HCT116 (cell line): ENCODE measurements around the gene DNAJB1. TPM values are rescaled to one million over a fixed set of nuclear protein-coding genes. Genes with fewer than 3 reads are reported as not detected.
A peak's percentile ranks its signal among the peaks of the same experiment; 100 is the strongest.

ENCODE experiments used
- ATAC-seq: fragments of 200-7000 bp; cut with Tn5 transposase; 2 replicates; pipeline ENCODE4 v1.9.1; 2020; ENCODE audit warnings: mild to moderate bottlenecking, moderate library complexity
- BruUV-seq: library from RNA; stranded (reverse); fragments of 400-500 nt; replicated peaks from 2 replicates; lab custom pipeline; 2021; lab: Mats Ljungman, UMichigan
- CTCF ChIA-PET: fragments of 300-600 bp; sonication (Branson Sonifier 250); formaldehyde crosslinking; loops from one replicate; lab custom pipeline; 2021; ENCODE audit warnings: antibody characterized with exemption; lab: Charles Lee
- POLR2A ChIA-PET: fragments of 300-600, 350-600 bp; sonication (Branson Sonifier 250); formaldehyde crosslinking; loops from one replicate; lab custom pipeline; 2021; ENCODE audit warnings: antibody characterized with exemption; lab: Charles Lee
- RAD21 ChIA-PET, 2 experiments: fragments of 300-600 bp; sonication (Branson Sonifier 250); formaldehyde crosslinking; loops; one replicate each; lab custom pipeline; 2023; ENCODE audit warnings: low total read pairs in 2 of 2; ENCODE audit not compliant: uncharacterized antibody in 2 of 2, unreplicated experiment in 2 of 2, low non-redundant PET in 1 of 2; lab: Charles Lee
- DNase-seq: peaks from one replicate; pipeline ENCODE4 v3.0.0-alpha.2; 2010; ENCODE audit warnings: low read depth, low spot score
- H2AFZ ChIP-seq: fragments of 200-600 bp; shearing (Covaris generic), sonication (generic); 2 replicates; pipeline ENCODE4 v1.6.1; 2017; ENCODE audit warnings: low read depth, mixed run types, mixed read lengths, antibody characterized with exemption, low read length; ENCODE audit not compliant: poor library complexity, severe bottlenecking
- H3K27ac ChIP-seq: 2 replicates; pipeline ENCODE4 v1.5.1; 2012; ENCODE audit warnings: low read depth, low read length
- H3K27me3 ChIP-seq: fragments of 200-600 bp; sonication (generic); 2 replicates; pipeline ENCODE4 v1.6.1; 2016; ENCODE audit warnings: mixed run types, low read length, mixed read lengths; ENCODE audit not compliant: insufficient read depth
- H3K36me3 ChIP-seq, 2 experiments: fragments of 200-500 bp in 1 of 2; fragments of 200-600 bp in 1 of 2; sonication (Bioruptor generic) in 1 of 2; sonication (generic) in 1 of 2; 2 replicates each; pipeline versions ENCODE4 v1.5.1 to v1.6.1; 2014 to 2016; ENCODE audit warnings: low read length in 2 of 2, inconsistent platforms in 1 of 2, mixed read lengths in 1 of 2, mixed run types in 1 of 2; ENCODE audit not compliant: insufficient read depth in 2 of 2, control insufficient read depth in 1 of 2
- H3K4me1 ChIP-seq, 2 experiments: fragments of 200-600 bp in 1 of 2; sonication (generic) in 1 of 2; 2 replicates each; pipeline versions ENCODE4 v1.5.1 to v1.6.1; 2012 to 2017; ENCODE audit warnings: low read length in 2 of 2, inconsistent platforms in 1 of 2, mild to moderate bottlenecking in 1 of 2, mixed read lengths in 1 of 2, mixed run types in 1 of 2, moderate library complexity in 1 of 2; ENCODE audit not compliant: insufficient read depth in 2 of 2, control insufficient read depth in 1 of 2
- H3K4me2 ChIP-seq: fragments of 200-600 bp; sonication (generic); 2 replicates; pipeline ENCODE4 v1.6.1; 2017; ENCODE audit warnings: mixed run types, low read length, mixed read lengths
- H3K4me3 ChIP-seq, 2 experiments: fragments of 200-600 bp in 1 of 2; sonication (generic) in 1 of 2; replicated peaks in 1 of 2; 2 replicates each; pipeline ENCODE4 v1.5.1; 2011 to 2016; ENCODE audit warnings: low read length in 2 of 2, control low read depth in 1 of 2, low read depth in 1 of 2, mild to moderate bottlenecking in 1 of 2, mixed read lengths in 1 of 2, mixed run types in 1 of 2
- H3K79me2 ChIP-seq: fragments of 200-600 bp; sonication (generic); 2 replicates; pipeline ENCODE4 v1.6.1; 2017; ENCODE audit warnings: mild to moderate bottlenecking, mixed run types, low read length, moderate library complexity, mixed read lengths; ENCODE audit not compliant: insufficient read depth
- H3K9ac ChIP-seq: fragments of 200-600 bp; sonication (generic); 2 replicates; pipeline ENCODE4 v1.6.1; 2016; ENCODE audit warnings: low read length, mixed read lengths
- H3K9me2 ChIP-seq: fragments of 200-600 bp; sonication (generic), shearing (Covaris generic); 2 replicates; pipeline ENCODE4 v1.6.1; 2017; ENCODE audit warnings: mixed run types, mild to moderate bottlenecking, moderate library complexity; ENCODE audit not compliant: insufficient read depth
- H3K9me3 ChIP-seq, 2 experiments: fragments of 200-500 bp in 1 of 2; fragments of 200-600 bp in 1 of 2; sonication (Bioruptor generic) in 1 of 2; sonication (generic) in 1 of 2; 2 replicates each; pipeline ENCODE4 v1.6.1; 2014 to 2017; ENCODE audit warnings: low read length in 2 of 2, mixed read lengths in 2 of 2, inconsistent platforms in 1 of 2, low read depth in 1 of 2, mild to moderate bottlenecking in 1 of 2, mixed run types in 1 of 2, moderate library complexity in 1 of 2; ENCODE audit not compliant: control insufficient read depth in 1 of 2, insufficient read depth in 1 of 2
- H4K20me1 ChIP-seq: fragments of 200-600 bp; sonication (generic), shearing (Covaris generic); 2 replicates; pipeline ENCODE4 v1.6.1; 2017; ENCODE audit warnings: mixed run types, mild to moderate bottlenecking, moderate library complexity; ENCODE audit not compliant: insufficient read depth
- RAD21 ChIP-seq: IDR thresholded peaks from 2 replicates; pipeline ENCODE4 v1.6.1; 2012; ENCODE audit warnings: low read depth, mild to moderate bottlenecking
- intact Hi-C: fragments of 100-400 bp; cut with micrococcal nuclease; formaldehyde crosslinking; loops from 2 replicates; pipeline ENCODE4 v1.10.0; 2022
- total RNA-seq: library from RNA; stranded (reverse); gene quantifications from one replicate; pipeline ENCODE4 v1.2.1, GENCODE V29; 2021; ENCODE audit not compliant: unreplicated experiment
- TF ChIP-seq, protein P1 (sequence below), 3 experiments: fragments of 200-600 bp in 1 of 3; sonication (generic) in 1 of 3; IDR thresholded peaks in 2 of 3; conservative IDR thresholded peaks in 1 of 3; 2 replicates each; pipeline ENCODE4 v1.5.1; 2012 to 2017; ENCODE audit warnings: low read depth in 2 of 3, low read length in 2 of 3, antibody characterized with exemption in 1 of 3, borderline replicate concordance in 1 of 3, control low read depth in 1 of 3, mild to moderate bottlenecking in 1 of 3, mixed read lengths in 1 of 3, mixed run types in 1 of 3, moderate library complexity in 1 of 3; ENCODE audit not compliant: insufficient read depth in 1 of 3
- TF ChIP-seq, protein P2 (sequence below): IDR thresholded peaks from 2 replicates; pipeline ENCODE4 v1.6.1; 2011; ENCODE audit warnings: mild to moderate bottlenecking, low read length, moderate library complexity; ENCODE audit not compliant: insufficient replicate concordance; ENCODE audit errors: extremely low read depth

Gene DNAJB1
- total RNA-seq, 1 experiment from 2014 or later: 175 TPM

DNA sequence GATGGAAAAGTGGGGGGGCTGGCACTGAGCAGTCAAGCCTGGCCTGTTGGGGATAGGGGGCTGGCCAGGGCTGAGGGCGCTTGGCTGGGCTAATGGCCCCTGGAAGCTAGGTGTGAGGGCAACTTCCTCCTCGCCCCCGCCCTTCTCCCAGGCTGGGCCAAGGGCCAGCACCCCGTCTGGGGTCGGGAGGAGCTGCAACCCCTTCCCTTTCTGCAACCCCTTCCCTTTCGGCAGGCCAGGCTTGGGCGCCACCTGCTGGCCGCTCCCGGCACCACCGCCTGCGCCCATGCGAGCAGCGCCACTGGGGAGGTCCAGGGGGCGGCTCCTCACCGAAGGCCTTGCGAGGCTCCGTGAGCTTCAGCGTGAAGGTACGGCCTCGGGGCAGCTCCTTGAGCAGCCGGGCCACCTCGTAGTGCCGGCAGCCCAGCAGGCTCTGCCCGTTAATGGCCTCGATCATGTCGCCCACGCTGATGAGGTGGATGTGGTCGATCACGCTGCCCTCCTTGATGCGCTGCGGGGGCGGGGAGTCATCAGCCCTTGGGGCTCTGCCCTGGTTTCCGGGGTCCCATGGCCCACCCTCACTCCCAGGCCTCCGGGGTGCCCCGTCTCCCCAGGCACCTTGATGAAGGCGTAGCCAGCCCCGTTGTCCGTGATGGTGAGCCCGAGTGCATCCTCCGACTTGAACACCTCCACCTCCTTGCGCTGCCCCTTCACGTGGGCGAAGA, 38.1 kb downstream of the DNAJB1 start:
- H3K4me2 ChIP-seq: no peak overlapping the region; the same call in 1 of the 2 replicates
- peaks cover 9 to 19% of the 10 kb centered on the region in 2 experiments; a peak in 3 of 4 replicates for H3K36me3 ChIP-seq
- no peaks in the 10 kb centered on the region for H3K27me3 ChIP-seq
- ATAC-seq (peak; percentile 71), DNase-seq (no peak)
- H3K4me1 ChIP-seq: peaks cover 18 to 35% of the 10 kb centered on the region in 2 experiments; a peak in 3 of 4 replicates
- no peak overlapping the region for H3K9ac ChIP-seq
- no peaks in the 10 kb centered on the region for H3K9me2 ChIP-seq
- RAD21 ChIA-PET: no interaction called here
- peak overlapping the region; percentile 37; the same call in 1 of the 2 replicates for H3K27ac ChIP-seq
- no peaks in the 10 kb centered on the region for H4K20me1 ChIP-seq
- peaks cover 8% of the 10 kb centered on the region; the same call in 1 of the 2 replicates for H3K79me2 ChIP-seq
- H3K9me3 ChIP-seq: no peaks in the 10 kb centered on the region
- BruUV-seq: no TSS peak
- no peak overlapping the region for H2AFZ ChIP-seq
- no peak overlapping the region for H3K4me3 ChIP-seq
- intact Hi-C loops: loop anchor here (5.0 to 10.0 kb wide), 2 partner anchors 45 to 118 kb away; partner anchors contain the start of gene PKN1
- POLR2A ChIA-PET: no interaction called here
- CTCF ChIA-PET: interaction anchor here (0.8 to 2.9 kb wide), 7 partner anchors 8 to 304 kb away, joined by 3 to 14 read pairs (median 4); partner anchors contain the start of gene GIPC1
- peak; percentile 77 for TF ChIP-seq RAD21
- TF ChIP-seq, protein P1, sequence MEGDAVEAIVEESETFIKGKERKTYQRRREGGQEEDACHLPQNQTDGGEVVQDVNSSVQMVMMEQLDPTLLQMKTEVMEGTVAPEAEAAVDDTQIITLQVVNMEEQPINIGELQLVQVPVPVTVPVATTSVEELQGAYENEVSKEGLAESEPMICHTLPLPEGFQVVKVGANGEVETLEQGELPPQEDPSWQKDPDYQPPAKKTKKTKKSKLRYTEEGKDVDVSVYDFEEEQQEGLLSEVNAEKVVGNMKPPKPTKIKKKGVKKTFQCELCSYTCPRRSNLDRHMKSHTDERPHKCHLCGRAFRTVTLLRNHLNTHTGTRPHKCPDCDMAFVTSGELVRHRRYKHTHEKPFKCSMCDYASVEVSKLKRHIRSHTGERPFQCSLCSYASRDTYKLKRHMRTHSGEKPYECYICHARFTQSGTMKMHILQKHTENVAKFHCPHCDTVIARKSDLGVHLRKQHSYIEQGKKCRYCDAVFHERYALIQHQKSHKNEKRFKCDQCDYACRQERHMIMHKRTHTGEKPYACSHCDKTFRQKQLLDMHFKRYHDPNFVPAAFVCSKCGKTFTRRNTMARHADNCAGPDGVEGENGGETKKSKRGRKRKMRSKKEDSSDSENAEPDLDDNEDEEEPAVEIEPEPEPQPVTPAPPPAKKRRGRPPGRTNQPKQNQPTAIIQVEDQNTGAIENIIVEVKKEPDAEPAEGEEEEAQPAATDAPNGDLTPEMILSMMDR (IDR thresholded peaks at IDR 0.05 in 2 of 3, conservative IDR thresholded peaks at IDR 0.05 in 1 of 3; ENCODE audit: borderline replicate concordance in 1 of 3, insufficient read depth in 1 of 3, low read depth in 2 of 3, low read length in 2 of 3): peak; percentile 77 to 95 (median 94)
- TF ChIP-seq, protein P2, sequence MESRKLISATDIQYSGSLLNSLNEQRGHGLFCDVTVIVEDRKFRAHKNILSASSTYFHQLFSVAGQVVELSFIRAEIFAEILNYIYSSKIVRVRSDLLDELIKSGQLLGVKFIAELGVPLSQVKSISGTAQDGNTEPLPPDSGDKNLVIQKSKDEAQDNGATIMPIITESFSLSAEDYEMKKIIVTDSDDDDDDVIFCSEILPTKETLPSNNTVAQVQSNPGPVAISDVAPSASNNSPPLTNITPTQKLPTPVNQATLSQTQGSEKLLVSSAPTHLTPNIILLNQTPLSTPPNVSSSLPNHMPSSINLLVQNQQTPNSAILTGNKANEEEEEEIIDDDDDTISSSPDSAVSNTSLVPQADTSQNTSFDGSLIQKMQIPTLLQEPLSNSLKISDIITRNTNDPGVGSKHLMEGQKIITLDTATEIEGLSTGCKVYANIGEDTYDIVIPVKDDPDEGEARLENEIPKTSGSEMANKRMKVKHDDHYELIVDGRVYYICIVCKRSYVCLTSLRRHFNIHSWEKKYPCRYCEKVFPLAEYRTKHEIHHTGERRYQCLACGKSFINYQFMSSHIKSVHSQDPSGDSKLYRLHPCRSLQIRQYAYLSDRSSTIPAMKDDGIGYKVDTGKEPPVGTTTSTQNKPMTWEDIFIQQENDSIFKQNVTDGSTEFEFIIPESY: no peak
